Suprapubic skin (tissue), 4 donors: ENCODE measurements around the gene NRXN3. TPM values are rescaled to one million over a fixed set of nuclear protein-coding genes. Genes with fewer than 3 reads are reported as not detected.

ENCODE experiments used
- DNase-seq, 2 donors: peaks; one replicate each; pipeline ENCODE4 v3.0.0-alpha.2; 2019; ENCODE audit warnings: low spot score in 2 of 2
- H3K27ac ChIP-seq: fragments of 200-600 bp; sonication (generic); one replicate; pipeline ENCODE4 v1.5.1; 2019
- H3K27me3 ChIP-seq: fragments of 200-600 bp; sonication (generic); one replicate; pipeline ENCODE4 v1.5.1; 2019
- H3K36me3 ChIP-seq: fragments of 200-600 bp; sonication (generic); one replicate; pipeline ENCODE4 v1.5.1; 2019
- H3K4me1 ChIP-seq: fragments of 200-600 bp; sonication (generic); one replicate; pipeline ENCODE4 v1.5.1; 2019
- H3K4me3 ChIP-seq: fragments of 200-600 bp; sonication (generic); one replicate; pipeline ENCODE4 v1.5.1; 2019; ENCODE audit warnings: mild to moderate bottlenecking
- H3K9me3 ChIP-seq: fragments of 200-600 bp; sonication (generic); one replicate; pipeline ENCODE4 v1.5.1; 2019
- CTCF ChIP-seq, 2 donors: fragments of 200-600 bp in 1 of 2; fragments of 450-650 bp in 1 of 2; sonication (generic) in 1 of 2; IDR thresholded peaks; one replicate each; pipeline ENCODE4 v1.5.1; 2016 to 2019; ENCODE audit warnings: antibody characterized with exemption in 2 of 2, mild to moderate bottlenecking in 1 of 2, moderate library complexity in 1 of 2
- EP300 ChIP-seq: sonication (generic); formaldehyde crosslinking; IDR thresholded peaks from one replicate; pipeline ENCODE4 v1.6.1; 2017; ENCODE audit warnings: antibody characterized with exemption
- POLR2A ChIP-seq, 2 donors: fragments of 450-650 bp; IDR thresholded peaks; one replicate each; pipeline ENCODE4 v1.6.1; 2017; ENCODE audit warnings: antibody characterized with exemption in 2 of 2, mild to moderate bottlenecking in 2 of 2, moderate library complexity in 2 of 2
- POLR2AphosphoS5 ChIP-seq, 3 donors: sonication (generic); formaldehyde crosslinking; IDR thresholded peaks; one replicate each; pipeline ENCODE4 v1.6.1; 2017; ENCODE audit warnings: antibody characterized with exemption in 3 of 3
- WGBS: methylation state at CpG from one replicate; pipeline ENCODE4 v1.1.5; 2018; 5-methylcytosine and 5-hydroxymethylcytosine counted together
- total RNA-seq, 4 donors: library from RNA; depleted of rRNA; stranded (reverse); fragments of >200 nt; gene quantifications; one replicate each; pipeline ENCODE4 v1.1.0, GENCODE V29; 2016

The NRXN3 gene
- total RNA-seq, 4 donors from 2014 or later, result 0.79 to 4.3 (median 3.3) TPM

GRCh38 chr14:78992867-78993266 is 822.7 kb downstream of the NRXN3 start:
- TF ChIP-seq CTCF (IDR thresholded peaks at IDR 0.05), result no peak
- TF ChIP-seq POLR2AphosphoS5 (IDR thresholded peaks at IDR 0.05), result no peak
- no peak for TF ChIP-seq POLR2A (IDR thresholded peaks at IDR 0.05)
- no peak for TF ChIP-seq EP300
- no peaks in the 10 kb centered on the region for H3K4me1 ChIP-seq
- H3K27me3 ChIP-seq, result no peaks in the 10 kb centered on the region
- H3K4me3 ChIP-seq, result no peak overlapping the region
- WGBS, result 85% methylated on average over 2 of the region's 2 CpGs
- H3K27ac ChIP-seq, result no peak overlapping the region
- no peaks in the 10 kb centered on the region for H3K9me3 ChIP-seq
- no peak for DNase-seq
- no peaks in the 10 kb centered on the region for H3K36me3 ChIP-seq

- Histone ChIP-seq H3K36me3 (no peaks in the 10 kb centered on the region), H3K27ac (no peak overlapping the region), H3K4me1 (no peaks in the 10 kb centered on the region), H3K4me3 (no peak overlapping the region), H3K9me3 (no peaks in the 10 kb centered on the region), H3K27me3 (no peaks in the 10 kb centered on the region)
- DNase-seq, result no peak
- WGBS, result 37% methylated on average over 1 of the region's 1 CpG
- TF ChIP-seq POLR2A (IDR thresholded peaks at IDR 0.05) (no peak), EP300 (no peak), CTCF (IDR thresholded peaks at IDR 0.05) (no peak), POLR2AphosphoS5 (IDR thresholded peaks at IDR 0.05) (no peak)
Measured at GRCh38 chr14:78997811-78998210, 827.6 kb downstream of the NRXN3 start.

GRCh38 chr14:79009286-79009685 is 839.1 kb downstream of the NRXN3 start:
- no peaks in the 10 kb centered on the region for H3K9me3 ChIP-seq
- TF ChIP-seq POLR2A (IDR thresholded peaks at IDR 0.05) (no peak), POLR2AphosphoS5 (IDR thresholded peaks at IDR 0.05) (no peak), EP300 (no peak), CTCF (IDR thresholded peaks at IDR 0.05) (no peak)
- H3K4me1 ChIP-seq, result no peaks in the 10 kb centered on the region
- H3K27ac ChIP-seq, result no peak overlapping the region
- H3K27me3 ChIP-seq, result no peaks in the 10 kb centered on the region
- WGBS, result 70% methylated on average over 2 of the region's 2 CpGs
- H3K4me3 ChIP-seq, result no peak overlapping the region
- DNase-seq, result no peak
- no peaks in the 10 kb centered on the region for H3K36me3 ChIP-seq

- Histone ChIP-seq H3K36me3 (no peaks in the 10 kb centered on the region), H3K27ac (no peak overlapping the region), H3K9me3 (no peaks in the 10 kb centered on the region), H3K4me1 (no peaks in the 10 kb centered on the region), H3K27me3 (no peaks in the 10 kb centered on the region), H3K4me3 (no peak overlapping the region)
- DNase-seq, result no peak
- WGBS, result 43% methylated on average over 8 of the region's 8 CpGs
- TF ChIP-seq POLR2AphosphoS5 (IDR thresholded peaks at IDR 0.05), result no peak
- no peak for TF ChIP-seq POLR2A (IDR thresholded peaks at IDR 0.05)
- TF ChIP-seq CTCF (IDR thresholded peaks at IDR 0.05), result peak in 1 of 2 donors; percentile 39
Measured at GRCh38 chr14:79011091-79011919, 841.1 kb downstream of the NRXN3 start.

GRCh38 chr14:79011920-79012204 is 841.7 kb downstream of the NRXN3 start:
- Histone ChIP-seq H3K27me3 (no peaks in the 10 kb centered on the region), H3K27ac (no peak overlapping the region), H3K36me3 (no peaks in the 10 kb centered on the region), H3K4me3 (no peak overlapping the region), H3K4me1 (no peaks in the 10 kb centered on the region), H3K9me3 (no peaks in the 10 kb centered on the region)
- no peak for TF ChIP-seq POLR2A (IDR thresholded peaks at IDR 0.05)
- DNase-seq, result no peak
